Measurements from ENCODE around the gene UCP1. TPM values are rescaled to one million over a fixed set of nuclear protein-coding genes. Genes with fewer than 3 reads are reported as not detected.
A peak's percentile ranks its signal among the peaks of the same experiment; 100 is the strongest.

The UCP1 gene
- 0.41 TPM for total RNA-seq

GRCh38 chr4:140568507-140569306 is at the start of gene UCP1:
UCP1 (minus strand) TSS chr4:140568961; CDS start chr4:140568729, 232 bp downstream.
- FAIRE-seq = no peak

GRCh38 chr4:140617499-140618248 is 48.9 kb upstream of the UCP1 start:
- DNase-seq (ENCODE audit: low spot score in 2 of 2) (no peak), FAIRE-seq (no peak)

More at GRCh38 chr4:140568507-140569306, at the start of gene UCP1:
- DNase-seq (ENCODE audit: low spot score in 2 of 2) = peak in 1 of 2 donors; percentile 21

GRCh38 chr4:140615451-140615850 is 46.7 kb upstream of the UCP1 start:
- DNase-seq (ENCODE audit: low spot score in 2 of 2) (no peak), FAIRE-seq (no peak)

GRCh38 chr4:140612357-140612756 is 43.6 kb upstream of the UCP1 start:
- FAIRE-seq = no peak
- no peak for DNase-seq (ENCODE audit: low spot score in 2 of 2)

- DNase-seq (ENCODE audit: low spot score in 2 of 2) (no peak), FAIRE-seq (no peak)
Observed at GRCh38 chr4:140611854-140612253, 43.1 kb upstream of the UCP1 start.

- DNase-seq (ENCODE audit: low spot score in 2 of 2) = peak; percentile 38 to 58
- FAIRE-seq = peak; percentile 90
Observed at GRCh38 chr4:140609548-140610425, 41.0 kb upstream of the UCP1 start.

- no peak for DNase-seq (ENCODE audit: low spot score in 2 of 2)
- no peak for FAIRE-seq
Observed at GRCh38 chr4:140607852-140608251, 39.1 kb upstream of the UCP1 start.

GRCh38 chr4:140604544-140604943 is 35.8 kb upstream of the UCP1 start:
- DNase-seq (ENCODE audit: low spot score in 2 of 2) (no peak), FAIRE-seq (no peak)

- no peak for DNase-seq (ENCODE audit: low spot score in 2 of 2)
- FAIRE-seq = no peak
Observed at GRCh38 chr4:140603286-140603685, 34.5 kb upstream of the UCP1 start.

- DNase-seq (ENCODE audit: low spot score in 2 of 2) (no peak), FAIRE-seq (no peak)
Observed at GRCh38 chr4:140602714-140603113, 34.0 kb upstream of the UCP1 start.

- DNase-seq (ENCODE audit: low spot score in 2 of 2) (no peak), FAIRE-seq (no peak)
Observed at GRCh38 chr4:140600408-140600807, 31.6 kb upstream of the UCP1 start.

- FAIRE-seq (no peak), DNase-seq (ENCODE audit: low spot score in 2 of 2) (no peak)
Observed at GRCh38 chr4:140595065-140595464, 26.3 kb upstream of the UCP1 start.

GRCh38 chr4:140584439-140584838 is 15.7 kb upstream of the UCP1 start:
- FAIRE-seq = no peak
- DNase-seq (ENCODE audit: low spot score in 2 of 2) = no peak

- FAIRE-seq (no peak), DNase-seq (ENCODE audit: low spot score in 2 of 2) (no peak)
Observed at GRCh38 chr4:140581078-140581477, 12.3 kb upstream of the UCP1 start.

GRCh38 chr4:140579278-140579677 is 10.5 kb upstream of the UCP1 start:
- FAIRE-seq = no peak
- DNase-seq (ENCODE audit: low spot score in 2 of 2) = no peak

GRCh38 chr4:140575489-140575888 is 6.7 kb upstream of the UCP1 start:
- FAIRE-seq (no peak), DNase-seq (ENCODE audit: low spot score in 2 of 2) (no peak)

GRCh38 chr4:140571620-140572019 is 2.9 kb upstream of the UCP1 start:
- no peak for DNase-seq (ENCODE audit: low spot score in 2 of 2)
- FAIRE-seq = no peak

- FAIRE-seq = no peak
- DNase-seq (ENCODE audit: low spot score in 2 of 2) = no peak
Observed at GRCh38 chr4:140569307-140569638, 512 bp upstream of the UCP1 start.

- DNase-seq (ENCODE audit: low spot score in 2 of 2) = no peak
- FAIRE-seq = no peak
Observed at GRCh38 chr4:140559696-140560095, 9.1 kb downstream of the UCP1 start.

- FAIRE-seq (no peak), DNase-seq (ENCODE audit: low spot score in 2 of 2) (no peak)
Observed at GRCh38 chr4:140557831-140558435, 10.8 kb downstream of the UCP1 start.
